Upper lobe of left lung (tissue), 4 donors: ENCODE measurements around the gene LRRC3C.

Experiments used
- EP300 ChIP-seq, 4 donors: sonication (generic); formaldehyde crosslinking; IDR thresholded peaks; one replicate each; pipeline ENCODE4 v1.5.1; 2017; ENCODE audit warnings: antibody characterized with exemption in 4 of 4, control low read depth in 2 of 4
- POLR2A ChIP-seq, 4 donors: fragments of 450-650 bp; IDR thresholded peaks; one replicate each; pipeline ENCODE4 v1.5.1; 2016 to 2017; ENCODE audit warnings: antibody characterized with exemption in 4 of 4, mild to moderate bottlenecking in 2 of 4
- POLR2AphosphoS5 ChIP-seq, 2 donors: sonication (generic); formaldehyde crosslinking; IDR thresholded peaks; one replicate each; pipeline ENCODE4 v1.5.1; 2017; ENCODE audit warnings: antibody characterized with exemption in 2 of 2
- TF ChIP-seq, protein P1 (sequence below), 6 experiments: fragments of 450-650 bp in 4 of 6; fragments of 200-600 bp in 2 of 6; sonication (generic) in 2 of 6; IDR thresholded peaks; one replicate each; pipeline ENCODE4 v1.5.1; 2016 to 2019; ENCODE audit warnings: antibody characterized with exemption in 6 of 6

DNA sequence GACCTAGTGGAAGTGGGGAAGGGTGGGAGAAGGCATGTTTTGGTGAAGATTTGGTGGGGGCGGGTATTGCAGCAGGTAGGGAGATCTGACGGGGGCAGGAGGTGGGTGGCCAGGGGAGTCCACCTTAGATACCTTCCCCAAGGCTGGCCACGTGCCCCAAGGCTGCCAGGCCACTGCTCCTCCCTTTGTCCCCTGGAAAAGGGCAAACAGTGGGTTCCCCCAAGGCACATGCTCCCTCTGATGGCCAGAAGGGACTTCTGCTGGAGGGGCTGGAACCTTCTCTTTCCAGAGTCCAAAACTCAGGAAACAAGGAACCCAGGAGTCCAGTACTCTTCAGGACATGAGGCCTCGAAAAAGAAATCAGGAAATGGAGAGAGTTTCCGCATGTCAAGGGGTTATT, 46.9 kb downstream of the LRRC3C start:
- TF ChIP-seq, protein P1, sequence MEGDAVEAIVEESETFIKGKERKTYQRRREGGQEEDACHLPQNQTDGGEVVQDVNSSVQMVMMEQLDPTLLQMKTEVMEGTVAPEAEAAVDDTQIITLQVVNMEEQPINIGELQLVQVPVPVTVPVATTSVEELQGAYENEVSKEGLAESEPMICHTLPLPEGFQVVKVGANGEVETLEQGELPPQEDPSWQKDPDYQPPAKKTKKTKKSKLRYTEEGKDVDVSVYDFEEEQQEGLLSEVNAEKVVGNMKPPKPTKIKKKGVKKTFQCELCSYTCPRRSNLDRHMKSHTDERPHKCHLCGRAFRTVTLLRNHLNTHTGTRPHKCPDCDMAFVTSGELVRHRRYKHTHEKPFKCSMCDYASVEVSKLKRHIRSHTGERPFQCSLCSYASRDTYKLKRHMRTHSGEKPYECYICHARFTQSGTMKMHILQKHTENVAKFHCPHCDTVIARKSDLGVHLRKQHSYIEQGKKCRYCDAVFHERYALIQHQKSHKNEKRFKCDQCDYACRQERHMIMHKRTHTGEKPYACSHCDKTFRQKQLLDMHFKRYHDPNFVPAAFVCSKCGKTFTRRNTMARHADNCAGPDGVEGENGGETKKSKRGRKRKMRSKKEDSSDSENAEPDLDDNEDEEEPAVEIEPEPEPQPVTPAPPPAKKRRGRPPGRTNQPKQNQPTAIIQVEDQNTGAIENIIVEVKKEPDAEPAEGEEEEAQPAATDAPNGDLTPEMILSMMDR (IDR thresholded peaks at IDR 0.05), result no peak
- no peak for TF ChIP-seq POLR2A (IDR thresholded peaks at IDR 0.05)
- TF ChIP-seq EP300 (IDR thresholded peaks at IDR 0.05), result no peak
- TF ChIP-seq POLR2AphosphoS5 (IDR thresholded peaks at IDR 0.05), result no peak
